SU-DHL-6 (cell line): Measurements from ENCODE around the gene ABCG4.
A peak's percentile ranks its signal among the peaks of the same experiment; 100 is the strongest.

ENCODE experiments used
- H2AFZ ChIP-seq: fragments of 200-600 bp; sonication (generic); 2 replicates; pipeline ENCODE4 v1.6.1; 2014; ENCODE audit warnings: low read depth, mild to moderate bottlenecking, moderate library complexity, mixed read lengths, antibody characterized with exemption, low read length; ENCODE audit not compliant: severe bottlenecking
- H3F3A ChIP-seq: fragments of 200-600 bp; shearing (Covaris generic); 2 replicates; pipeline ENCODE4 v1.6.0; 2016; ENCODE audit warnings: antibody characterized with exemption, mild to moderate bottlenecking; ENCODE audit not compliant: insufficient read depth
- H3K27ac ChIP-seq: fragments of 200-600 bp; sonication (generic); 2 replicates; pipeline ENCODE4 v1.5.1; 2016; ENCODE audit warnings: low read depth, mild to moderate bottlenecking, low read length, moderate library complexity, mixed read lengths
- H3K27me3 ChIP-seq: fragments of 200-600 bp; sonication (generic), shearing (Covaris generic); 2 replicates; pipeline ENCODE4 v1.6.0; 2014; ENCODE audit warnings: mild to moderate bottlenecking, low read length
- H3K36me3 ChIP-seq: fragments of 200-600 bp; sonication (generic); 2 replicates; pipeline ENCODE4 v1.6.1; 2014; ENCODE audit warnings: mild to moderate bottlenecking, low read length, mixed read lengths
- H3K4me2 ChIP-seq: fragments of 300-600, 200-600 bp; shearing (Covaris generic), sonication (generic); 2 replicates; pipeline ENCODE4 v1.6.0; 2014; ENCODE audit warnings: low read length, low read depth, mild to moderate bottlenecking; ENCODE audit not compliant: poor library complexity, severe bottlenecking
- H3K4me3 ChIP-seq: fragments of 200-600 bp; sonication (generic); 2 replicates; pipeline ENCODE4 v1.5.1; 2014; ENCODE audit warnings: antibody characterized with exemption, low read length, mild to moderate bottlenecking, mixed read lengths; ENCODE audit not compliant: insufficient read depth, poor library complexity, severe bottlenecking
- H3K79me2 ChIP-seq: fragments of 200-600 bp; sonication (generic); 2 replicates; pipeline ENCODE4 v1.6.1; 2014; ENCODE audit warnings: mild to moderate bottlenecking, low read length, moderate library complexity; ENCODE audit not compliant: insufficient read depth
- H3K9ac ChIP-seq: fragments of 200-600 bp; sonication (generic); 2 replicates; pipeline ENCODE4 v1.7.0; 2014; ENCODE audit warnings: mild to moderate bottlenecking, low read length
- H3K9me2 ChIP-seq: fragments of 200-600 bp; sonication (generic); replicated peaks from 2 replicates; pipeline ENCODE4 v1.6.1; 2014; ENCODE audit warnings: low read length; ENCODE audit not compliant: insufficient read depth
- H3K9me3 ChIP-seq: fragments of 200-600 bp; sonication (generic); 2 replicates; pipeline ENCODE4 v1.6.1; 2014; ENCODE audit warnings: low read length, mixed read lengths; ENCODE audit not compliant: insufficient read depth
- H4K20me1 ChIP-seq: fragments of 200-600 bp; sonication (generic); 2 replicates; pipeline ENCODE4 v1.6.1; 2014; ENCODE audit warnings: low read depth, mild to moderate bottlenecking, antibody characterized with exemption, low read length, moderate library complexity, mixed read lengths
- EZH2phosphoT487 ChIP-seq: fragments of 200-600 bp; sonication (generic), shearing (Covaris generic); conservative IDR thresholded peaks from 2 replicates; pipeline ENCODE4 v1.6.1; 2018; ENCODE audit warnings: mild to moderate bottlenecking, antibody characterized with exemption, low read length, moderate library complexity, mixed read lengths
- TF ChIP-seq, protein P1 (sequence below): fragments of 200-600 bp; sonication (generic); IDR thresholded peaks from one replicate; pipeline ENCODE4 v1.5.1; 2017; ENCODE audit warnings: antibody characterized with exemption, mild to moderate bottlenecking, low read length, moderate library complexity; ENCODE audit not compliant: insufficient read depth, poor library complexity, severe bottlenecking

The ABCG4 gene

GRCh38 chr11:119206511-119207414 is 57.9 kb downstream of the ABCG4 start:
- Histone ChIP-seq H3K27me3 (no peaks in the 10 kb centered on the region), H2AFZ (peak overlapping the region; percentile 98), H3K4me3 (peak overlapping the region; percentile 100), H3K9ac (peak overlapping the region; percentile 99), H3K27ac (peak overlapping the region; percentile 83), H3K36me3 (no peaks in the 10 kb centered on the region), H3K9me3 (no peaks in the 10 kb centered on the region), H3F3A (peaks cover 12% of the 10 kb centered on the region; the same call in 1 of the 2 replicates), H3K79me2 (peaks cover 51% of the 10 kb centered on the region), H4K20me1 (0 out of 2 replicates have a peak, but pooled peaks cover 9% of the 10 kb centered on the region), H3K4me2 (peak overlapping the region; percentile 95), H3K9me2 (no peaks in the 10 kb centered on the region)
- TF ChIP-seq, protein P1, sequence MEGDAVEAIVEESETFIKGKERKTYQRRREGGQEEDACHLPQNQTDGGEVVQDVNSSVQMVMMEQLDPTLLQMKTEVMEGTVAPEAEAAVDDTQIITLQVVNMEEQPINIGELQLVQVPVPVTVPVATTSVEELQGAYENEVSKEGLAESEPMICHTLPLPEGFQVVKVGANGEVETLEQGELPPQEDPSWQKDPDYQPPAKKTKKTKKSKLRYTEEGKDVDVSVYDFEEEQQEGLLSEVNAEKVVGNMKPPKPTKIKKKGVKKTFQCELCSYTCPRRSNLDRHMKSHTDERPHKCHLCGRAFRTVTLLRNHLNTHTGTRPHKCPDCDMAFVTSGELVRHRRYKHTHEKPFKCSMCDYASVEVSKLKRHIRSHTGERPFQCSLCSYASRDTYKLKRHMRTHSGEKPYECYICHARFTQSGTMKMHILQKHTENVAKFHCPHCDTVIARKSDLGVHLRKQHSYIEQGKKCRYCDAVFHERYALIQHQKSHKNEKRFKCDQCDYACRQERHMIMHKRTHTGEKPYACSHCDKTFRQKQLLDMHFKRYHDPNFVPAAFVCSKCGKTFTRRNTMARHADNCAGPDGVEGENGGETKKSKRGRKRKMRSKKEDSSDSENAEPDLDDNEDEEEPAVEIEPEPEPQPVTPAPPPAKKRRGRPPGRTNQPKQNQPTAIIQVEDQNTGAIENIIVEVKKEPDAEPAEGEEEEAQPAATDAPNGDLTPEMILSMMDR, result no peak
- no peak for TF ChIP-seq EZH2phosphoT487

DNA sequence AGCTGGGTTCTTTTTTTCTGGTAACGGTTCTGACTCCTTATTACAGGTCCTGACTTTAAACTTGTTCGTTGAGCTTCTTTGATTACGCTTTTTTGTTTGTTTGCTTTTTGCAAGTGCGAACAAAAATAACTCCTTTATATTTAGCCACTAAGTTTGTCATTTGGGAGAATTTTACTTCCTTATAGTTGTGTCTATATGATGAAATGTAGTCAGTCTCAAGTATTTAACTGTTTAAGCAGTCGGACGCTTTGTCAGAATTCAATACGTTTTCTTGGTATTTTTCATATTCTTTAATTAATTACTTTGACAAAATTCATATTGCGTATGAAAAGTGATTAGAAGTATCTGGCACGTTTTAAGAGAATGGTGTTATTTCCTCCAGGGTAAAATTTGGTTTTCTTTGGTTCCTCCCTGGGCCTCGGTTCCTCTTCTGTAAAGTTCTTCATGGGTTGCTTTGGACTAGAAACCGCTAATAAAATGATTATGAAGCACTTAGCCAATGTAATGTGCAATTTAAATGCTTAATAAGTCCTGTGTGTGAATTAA is 58.6 kb downstream of the ABCG4 start:
- H3F3A ChIP-seq, result peaks cover 12% of the 10 kb centered on the region; the same call in 1 of the 2 replicates
- H3K27me3 ChIP-seq, result no peaks in the 10 kb centered on the region
- H4K20me1 ChIP-seq, result 0 out of 2 replicates have a peak, but pooled peaks cover 9% of the 10 kb centered on the region
- H3K9ac ChIP-seq, result peak overlapping the region; percentile 99
- no peaks in the 10 kb centered on the region for H3K36me3 ChIP-seq
- no peaks in the 10 kb centered on the region for H3K9me3 ChIP-seq
- peak overlapping the region; percentile 83 for H3K27ac ChIP-seq
- TF ChIP-seq, protein P1, result no peak
- TF ChIP-seq EZH2phosphoT487, result no peak
- no peaks in the 10 kb centered on the region for H3K9me2 ChIP-seq
- H3K79me2 ChIP-seq, result peaks cover 58% of the 10 kb centered on the region
- H2AFZ ChIP-seq, result no peak overlapping the region
- H3K4me2 ChIP-seq, result peak overlapping the region; percentile 95
- peak overlapping the region; percentile 100 for H3K4me3 ChIP-seq

GRCh38 chr11:119209186-119209585 is 60.3 kb downstream of the ABCG4 start:
- Histone ChIP-seq H3K27ac (no peak overlapping the region), H3K27me3 (no peaks in the 10 kb centered on the region), H3K4me3 (no peak overlapping the region), H3F3A (peaks cover 12% of the 10 kb centered on the region; the same call in 1 of the 2 replicates), H3K4me2 (no peak overlapping the region), H3K9me3 (no peaks in the 10 kb centered on the region), H4K20me1 (peaks cover 17% of the 10 kb centered on the region), H3K79me2 (peaks cover 74% of the 10 kb centered on the region), H3K36me3 (no peaks in the 10 kb centered on the region), H3K9me2 (no peaks in the 10 kb centered on the region), H2AFZ (no peak overlapping the region), H3K9ac (no peak overlapping the region)
- TF ChIP-seq, protein P1, result no peak
- no peak for TF ChIP-seq EZH2phosphoT487
